Measurements from ENCODE around the gene TMC1.
"Not testable (repeated sequence)": the region's sequence is repeated elsewhere in the genome, so short reads cannot be mapped to it uniquely, and the experiment has no call there.

DNA sequence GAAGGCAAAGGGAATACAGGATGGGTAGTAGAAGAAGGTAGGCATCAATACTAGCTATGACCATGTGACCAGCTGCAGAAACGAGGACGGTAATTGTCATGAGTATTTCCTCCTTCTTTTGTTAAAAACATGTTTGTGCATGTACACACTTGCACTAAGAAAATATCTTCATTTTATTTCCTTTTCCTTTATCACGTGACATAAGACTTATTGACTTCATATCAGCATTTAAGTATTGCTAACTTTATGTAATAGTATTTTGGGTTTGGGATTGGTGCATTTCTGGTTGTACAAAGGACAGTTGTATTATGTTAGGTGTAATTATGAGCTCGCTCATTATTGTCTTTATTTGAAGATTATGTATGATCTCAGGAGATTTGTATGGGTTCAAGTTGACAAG, 33.7 kb upstream of the TMC1 start:
- TF ChIP-seq, protein P1, sequence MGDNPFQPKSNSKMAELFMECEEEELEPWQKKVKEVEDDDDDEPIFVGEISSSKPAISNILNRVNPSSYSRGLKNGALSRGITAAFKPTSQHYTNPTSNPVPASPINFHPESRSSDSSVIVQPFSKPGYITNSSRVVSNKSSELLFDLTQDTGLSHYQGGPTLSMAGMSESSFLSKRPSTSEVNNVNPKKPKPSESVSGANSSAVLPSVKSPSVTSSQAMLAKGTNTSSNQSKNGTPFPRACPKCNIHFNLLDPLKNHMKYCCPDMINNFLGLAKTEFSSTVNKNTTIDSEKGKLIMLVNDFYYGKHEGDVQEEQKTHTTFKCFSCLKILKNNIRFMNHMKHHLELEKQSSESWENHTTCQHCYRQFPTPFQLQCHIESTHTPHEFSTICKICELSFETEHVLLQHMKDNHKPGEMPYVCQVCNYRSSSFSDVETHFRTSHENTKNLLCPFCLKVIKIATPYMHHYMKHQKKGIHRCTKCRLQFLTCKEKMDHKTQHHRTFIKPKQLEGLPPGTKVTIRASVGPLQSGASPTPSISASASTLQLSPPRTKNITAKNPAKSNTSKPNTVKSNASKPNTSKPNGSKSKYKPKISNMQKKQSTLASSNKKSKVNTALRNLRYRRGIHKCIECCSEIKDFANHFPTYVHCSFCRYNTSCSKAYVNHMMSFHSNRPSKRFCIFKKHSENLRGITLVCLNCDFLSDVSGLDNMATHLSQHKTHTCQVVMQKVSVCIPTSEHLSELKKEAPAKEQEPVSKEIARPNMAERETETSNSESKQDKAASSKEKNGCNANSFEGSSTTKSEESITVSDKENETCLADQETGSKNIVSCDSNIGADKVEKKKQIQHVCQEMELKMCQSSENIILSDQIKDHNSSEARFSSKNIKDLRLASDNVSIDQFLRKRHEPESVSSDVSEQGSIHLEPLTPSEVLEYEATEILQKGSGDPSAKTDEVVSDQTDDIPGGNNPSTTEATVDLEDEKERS (CRISPR knock-in tag; IDR thresholded peaks at IDR 0.05), result not testable (repeated sequence)
- TF ChIP-seq, protein P2, sequence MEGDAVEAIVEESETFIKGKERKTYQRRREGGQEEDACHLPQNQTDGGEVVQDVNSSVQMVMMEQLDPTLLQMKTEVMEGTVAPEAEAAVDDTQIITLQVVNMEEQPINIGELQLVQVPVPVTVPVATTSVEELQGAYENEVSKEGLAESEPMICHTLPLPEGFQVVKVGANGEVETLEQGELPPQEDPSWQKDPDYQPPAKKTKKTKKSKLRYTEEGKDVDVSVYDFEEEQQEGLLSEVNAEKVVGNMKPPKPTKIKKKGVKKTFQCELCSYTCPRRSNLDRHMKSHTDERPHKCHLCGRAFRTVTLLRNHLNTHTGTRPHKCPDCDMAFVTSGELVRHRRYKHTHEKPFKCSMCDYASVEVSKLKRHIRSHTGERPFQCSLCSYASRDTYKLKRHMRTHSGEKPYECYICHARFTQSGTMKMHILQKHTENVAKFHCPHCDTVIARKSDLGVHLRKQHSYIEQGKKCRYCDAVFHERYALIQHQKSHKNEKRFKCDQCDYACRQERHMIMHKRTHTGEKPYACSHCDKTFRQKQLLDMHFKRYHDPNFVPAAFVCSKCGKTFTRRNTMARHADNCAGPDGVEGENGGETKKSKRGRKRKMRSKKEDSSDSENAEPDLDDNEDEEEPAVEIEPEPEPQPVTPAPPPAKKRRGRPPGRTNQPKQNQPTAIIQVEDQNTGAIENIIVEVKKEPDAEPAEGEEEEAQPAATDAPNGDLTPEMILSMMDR (CRISPR knock-in tag; IDR thresholded peaks at IDR 0.05), result not testable (repeated sequence)
- not testable (repeated sequence) for TF ChIP-seq HMGA1 (CRISPR knock-in tag; conservative IDR thresholded peaks at IDR 0.05); GABPB1 (CRISPR knock-in tag; IDR thresholded peaks at IDR 0.05); ZNF788 (CRISPR knock-in tag; IDR thresholded peaks at IDR 0.05; ENCODE audit: borderline replicate concordance); FOSL2 (CRISPR knock-in tag; IDR thresholded peaks at IDR 0.05); ZNF124 (CRISPR knock-in tag; IDR thresholded peaks at IDR 0.05); EED (CRISPR knock-in tag; IDR thresholded peaks at IDR 0.05)
- TF ChIP-seq, protein P3, sequence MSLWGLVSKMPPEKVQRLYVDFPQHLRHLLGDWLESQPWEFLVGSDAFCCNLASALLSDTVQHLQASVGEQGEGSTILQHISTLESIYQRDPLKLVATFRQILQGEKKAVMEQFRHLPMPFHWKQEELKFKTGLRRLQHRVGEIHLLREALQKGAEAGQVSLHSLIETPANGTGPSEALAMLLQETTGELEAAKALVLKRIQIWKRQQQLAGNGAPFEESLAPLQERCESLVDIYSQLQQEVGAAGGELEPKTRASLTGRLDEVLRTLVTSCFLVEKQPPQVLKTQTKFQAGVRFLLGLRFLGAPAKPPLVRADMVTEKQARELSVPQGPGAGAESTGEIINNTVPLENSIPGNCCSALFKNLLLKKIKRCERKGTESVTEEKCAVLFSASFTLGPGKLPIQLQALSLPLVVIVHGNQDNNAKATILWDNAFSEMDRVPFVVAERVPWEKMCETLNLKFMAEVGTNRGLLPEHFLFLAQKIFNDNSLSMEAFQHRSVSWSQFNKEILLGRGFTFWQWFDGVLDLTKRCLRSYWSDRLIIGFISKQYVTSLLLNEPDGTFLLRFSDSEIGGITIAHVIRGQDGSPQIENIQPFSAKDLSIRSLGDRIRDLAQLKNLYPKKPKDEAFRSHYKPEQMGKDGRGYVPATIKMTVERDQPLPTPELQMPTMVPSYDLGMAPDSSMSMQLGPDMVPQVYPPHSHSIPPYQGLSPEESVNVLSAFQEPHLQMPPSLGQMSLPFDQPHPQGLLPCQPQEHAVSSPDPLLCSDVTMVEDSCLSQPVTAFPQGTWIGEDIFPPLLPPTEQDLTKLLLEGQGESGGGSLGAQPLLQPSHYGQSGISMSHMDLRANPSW (CRISPR knock-in tag; IDR thresholded peaks at IDR 0.05; ENCODE audit: borderline replicate concordance), result not testable (repeated sequence)
- TF ChIP-seq, protein P4, sequence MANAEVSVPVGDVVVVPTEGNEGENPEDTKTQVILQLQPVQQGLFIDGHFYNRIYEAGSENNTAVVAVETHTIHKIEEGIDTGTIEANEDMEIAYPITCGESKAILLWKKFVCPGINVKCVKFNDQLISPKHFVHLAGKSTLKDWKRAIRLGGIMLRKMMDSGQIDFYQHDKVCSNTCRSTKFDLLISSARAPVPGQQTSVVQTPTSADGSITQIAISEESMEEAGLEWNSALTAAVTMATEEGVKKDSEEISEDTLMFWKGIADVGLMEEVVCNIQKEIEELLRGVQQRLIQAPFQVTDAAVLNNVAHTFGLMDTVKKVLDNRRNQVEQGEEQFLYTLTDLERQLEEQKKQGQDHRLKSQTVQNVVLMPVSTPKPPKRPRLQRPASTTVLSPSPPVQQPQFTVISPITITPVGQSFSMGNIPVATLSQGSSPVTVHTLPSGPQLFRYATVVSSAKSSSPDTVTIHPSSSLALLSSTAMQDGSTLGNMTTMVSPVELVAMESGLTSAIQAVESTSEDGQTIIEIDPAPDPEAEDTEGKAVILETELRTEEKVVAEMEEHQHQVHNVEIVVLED (CRISPR knock-in tag; IDR thresholded peaks at IDR 0.05; ENCODE audit: borderline replicate concordance), result not testable (repeated sequence)

All from HepG2 (cell line).